Kidney epithelial cell (primary cell): ENCODE results near the gene EHD1. TPM values are rescaled to one million over a fixed set of nuclear protein-coding genes. Genes with fewer than 3 reads are reported as not detected.

ENCODE experiments used
- DNase-seq: peaks from one replicate; pipeline ENCODE4 v3.0.0-alpha.2; 2010; ENCODE audit warnings: low read depth
- H3K27me3 ChIP-seq: 2 replicates; pipeline ENCODE4 v1.6.0; 2011; ENCODE audit warnings: low read length; ENCODE audit not compliant: control insufficient read depth, insufficient read depth
- H3K36me3 ChIP-seq: 2 replicates; pipeline ENCODE4 v1.5.1; 2011; ENCODE audit warnings: low read length; ENCODE audit not compliant: control insufficient read depth, insufficient read depth
- H3K4me3 ChIP-seq: 2 replicates; pipeline ENCODE4 v1.5.1; 2011; ENCODE audit warnings: low read depth, mild to moderate bottlenecking, control low read depth, low read length
- total RNA-seq: library from RNA; depleted of rRNA; stranded (reverse); fragments of >200 nt; gene quantifications from 2 replicates; pipeline ENCODE4 v1.2.3, GENCODE V29; 2015
- TF ChIP-seq, protein P1 (sequence below): IDR thresholded peaks from 2 replicates; pipeline ENCODE4 v1.5.1; 2011; ENCODE audit warnings: mild to moderate bottlenecking, moderate library complexity, low read length, control low read depth, inconsistent platforms; ENCODE audit not compliant: insufficient read depth, poor library complexity, severe bottlenecking

Gene EHD1
- total RNA-seq, 1 donor from 2014 or later = 100 TPM

DNA sequence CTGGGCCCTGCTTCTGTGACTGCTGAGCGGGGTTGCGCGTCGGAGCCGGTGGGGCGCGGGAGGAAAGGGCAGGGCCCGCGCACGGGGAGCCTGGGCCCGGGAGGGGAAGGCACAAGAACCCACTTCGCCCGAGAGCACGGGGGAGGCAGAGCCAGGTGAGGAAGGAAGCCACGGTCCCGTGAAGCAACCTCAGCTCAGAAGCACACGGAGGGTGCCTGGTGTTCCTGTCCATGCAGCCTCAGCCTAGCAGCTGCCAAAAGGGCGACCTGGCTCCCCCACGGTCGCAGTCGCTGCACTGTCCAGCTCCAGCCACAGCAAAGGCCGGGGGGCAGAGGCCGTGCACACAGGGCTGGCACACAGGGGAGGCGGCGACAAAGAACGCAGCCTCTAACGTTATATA, 24.7 kb downstream of the EHD1 start:
- Histone ChIP-seq H3K27me3 (no peaks in the 10 kb centered on the region), H3K4me3 (no peak overlapping the region), H3K36me3 (peaks cover 3% of the 10 kb centered on the region)
- DNase-seq = no peak
- TF ChIP-seq, protein P1, sequence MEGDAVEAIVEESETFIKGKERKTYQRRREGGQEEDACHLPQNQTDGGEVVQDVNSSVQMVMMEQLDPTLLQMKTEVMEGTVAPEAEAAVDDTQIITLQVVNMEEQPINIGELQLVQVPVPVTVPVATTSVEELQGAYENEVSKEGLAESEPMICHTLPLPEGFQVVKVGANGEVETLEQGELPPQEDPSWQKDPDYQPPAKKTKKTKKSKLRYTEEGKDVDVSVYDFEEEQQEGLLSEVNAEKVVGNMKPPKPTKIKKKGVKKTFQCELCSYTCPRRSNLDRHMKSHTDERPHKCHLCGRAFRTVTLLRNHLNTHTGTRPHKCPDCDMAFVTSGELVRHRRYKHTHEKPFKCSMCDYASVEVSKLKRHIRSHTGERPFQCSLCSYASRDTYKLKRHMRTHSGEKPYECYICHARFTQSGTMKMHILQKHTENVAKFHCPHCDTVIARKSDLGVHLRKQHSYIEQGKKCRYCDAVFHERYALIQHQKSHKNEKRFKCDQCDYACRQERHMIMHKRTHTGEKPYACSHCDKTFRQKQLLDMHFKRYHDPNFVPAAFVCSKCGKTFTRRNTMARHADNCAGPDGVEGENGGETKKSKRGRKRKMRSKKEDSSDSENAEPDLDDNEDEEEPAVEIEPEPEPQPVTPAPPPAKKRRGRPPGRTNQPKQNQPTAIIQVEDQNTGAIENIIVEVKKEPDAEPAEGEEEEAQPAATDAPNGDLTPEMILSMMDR = no peak

DNA sequence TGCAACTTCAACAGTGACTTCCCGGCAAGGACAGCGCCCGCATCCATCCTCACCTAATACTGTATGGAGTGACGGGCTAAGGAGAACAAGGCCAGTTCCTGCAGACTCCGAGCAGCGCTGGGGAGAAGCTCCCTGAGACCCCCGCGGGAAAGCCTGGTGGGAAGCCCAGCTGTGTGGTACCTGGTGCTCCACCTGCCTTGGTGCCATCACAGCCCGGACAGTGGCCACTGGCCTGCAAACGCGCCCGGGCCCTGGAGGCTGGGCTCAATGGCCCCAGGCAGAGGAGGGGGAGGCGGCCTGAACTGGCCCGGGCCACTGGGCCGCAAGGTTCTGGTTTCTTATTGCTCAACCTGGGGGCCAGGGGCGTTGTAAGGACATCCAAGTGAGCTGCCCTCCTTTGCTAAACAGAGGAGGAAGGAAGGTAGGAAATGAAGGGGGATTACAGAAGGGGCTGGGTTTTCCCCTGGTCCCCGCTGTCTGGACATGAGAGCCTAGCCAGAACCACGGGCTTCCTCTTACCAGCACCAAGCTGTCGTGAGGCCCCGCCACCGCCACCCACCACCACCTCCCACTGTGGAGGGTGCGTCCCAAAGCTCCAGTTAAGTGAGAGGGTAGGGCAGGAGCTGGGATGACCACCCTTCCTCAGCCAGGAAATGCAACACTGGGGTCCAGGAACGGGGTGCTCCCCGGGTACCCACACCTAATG, 25.5 kb downstream of the EHD1 start:
- H3K27me3 ChIP-seq = no peaks in the 10 kb centered on the region
- TF ChIP-seq, protein P1 = no peak
- H3K4me3 ChIP-seq = no peak overlapping the region
- DNase-seq = no peak
- peaks cover 3% of the 10 kb centered on the region for H3K36me3 ChIP-seq

DNA sequence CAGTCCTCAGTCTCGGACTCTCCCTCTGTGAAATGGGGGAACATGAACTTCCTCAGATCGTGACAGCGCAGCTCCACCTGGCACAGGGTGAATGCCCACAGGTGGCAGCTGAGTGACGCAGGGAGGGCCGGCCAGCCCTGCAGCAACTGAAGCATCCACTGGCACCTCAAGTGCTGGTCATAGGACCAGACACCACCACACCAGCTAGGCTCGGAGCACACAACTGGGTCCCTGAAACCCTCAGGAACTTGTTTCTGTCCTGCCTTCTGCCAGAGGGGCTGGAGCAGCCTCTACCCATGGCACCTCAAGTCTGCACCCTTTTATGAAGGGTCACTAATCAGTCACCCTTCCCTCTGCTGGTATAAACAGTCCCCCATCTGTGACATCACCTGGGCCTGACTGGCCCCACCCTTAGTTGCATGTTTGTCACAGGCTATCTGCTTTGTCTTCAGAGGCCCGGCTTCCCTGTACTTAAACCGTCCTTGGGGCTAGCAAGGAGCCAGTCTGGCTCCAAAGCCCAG, 26.5 kb downstream of the EHD1 start:
- H3K36me3 ChIP-seq = no peaks in the 10 kb centered on the region
- no peaks in the 10 kb centered on the region for H3K27me3 ChIP-seq
- TF ChIP-seq, protein P1 = no peak
- H3K4me3 ChIP-seq = no peak overlapping the region
- no peak for DNase-seq

DNA sequence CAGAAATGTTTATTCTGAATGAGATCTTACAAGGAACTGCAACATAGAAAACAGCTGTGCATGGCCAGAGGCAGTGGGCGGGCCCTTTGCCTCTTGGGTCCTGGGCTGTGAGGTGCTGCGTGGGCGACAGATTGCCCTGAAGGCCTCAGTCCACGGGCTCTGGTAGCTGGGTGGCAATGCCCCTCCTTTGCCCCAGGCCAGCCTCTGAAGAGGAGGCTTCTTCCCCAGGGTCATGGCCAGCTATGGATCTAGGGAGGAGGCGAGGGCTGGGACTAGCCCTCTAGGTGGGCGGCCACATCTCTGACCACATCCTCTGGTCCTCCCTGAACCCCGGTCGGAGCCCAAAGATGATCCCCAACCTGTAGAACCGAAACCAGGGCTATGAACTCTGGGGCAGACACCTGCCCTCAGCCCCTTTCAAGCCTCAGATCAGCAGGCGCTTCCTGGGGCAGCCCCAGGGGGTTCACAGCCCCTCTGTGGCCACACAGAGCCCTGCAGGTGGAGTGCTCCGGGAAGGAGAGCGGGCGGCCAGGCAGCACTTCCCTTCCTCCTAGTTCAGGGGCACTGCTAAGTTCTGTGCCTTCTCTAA, 27.3 kb downstream of the EHD1 start:
- Histone ChIP-seq H3K27me3 (no peaks in the 10 kb centered on the region), H3K4me3 (no peak overlapping the region), H3K36me3 (no peaks in the 10 kb centered on the region)
- TF ChIP-seq, protein P1 = no peak
- no peak for DNase-seq

DNA sequence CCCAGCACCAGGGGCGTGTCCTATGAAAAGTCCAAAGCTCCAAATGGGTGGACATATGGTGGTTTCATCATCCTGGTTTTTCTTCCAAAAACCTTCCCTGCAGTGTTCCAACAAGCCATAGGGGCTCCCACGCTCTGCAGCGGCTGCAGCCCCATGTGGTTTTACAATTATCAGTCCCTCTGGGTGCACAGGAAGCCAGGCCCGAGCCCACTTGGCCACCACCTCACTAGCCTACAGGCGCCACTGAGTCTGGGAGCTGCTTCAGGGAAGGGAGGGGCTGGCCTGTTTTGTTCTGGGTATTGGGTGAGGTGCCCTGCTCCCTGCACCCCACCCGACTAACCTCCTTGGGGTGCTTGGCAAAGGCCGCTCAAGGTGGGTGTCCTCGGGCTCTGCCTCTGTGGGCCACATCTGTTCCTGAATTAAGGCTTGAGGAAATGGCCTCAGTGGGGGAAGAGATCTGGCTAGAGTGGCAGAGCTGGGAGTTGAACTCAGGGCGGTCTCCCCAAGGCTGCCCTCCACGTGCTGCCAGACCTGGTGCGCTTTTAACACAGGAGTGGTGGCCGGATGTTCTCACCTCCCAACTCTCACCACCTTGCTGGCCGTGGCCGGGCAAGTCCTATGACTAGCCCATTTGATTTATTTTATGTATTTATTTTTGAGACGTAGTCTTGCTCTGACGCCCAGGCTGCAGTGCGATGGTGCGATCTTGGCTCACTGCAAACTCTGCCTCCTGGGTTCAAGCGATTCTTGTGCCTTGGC, 28.6 kb downstream of the EHD1 start:
- TF ChIP-seq, protein P1 = no peak

More for the DNA sequence above, 28.6 kb downstream of the EHD1 start:
- no peaks in the 10 kb centered on the region for H3K36me3 ChIP-seq
- H3K4me3 ChIP-seq = no peak overlapping the region
- no peak for DNase-seq
- H3K27me3 ChIP-seq = no peaks in the 10 kb centered on the region
